GM12878 (cell line): ENCODE measurements around the gene BMAL2. TPM values are rescaled to one million over a fixed set of nuclear protein-coding genes. Genes with fewer than 3 reads are reported as not detected.

Source experiments
- ATAC-seq: fragments of 200-7000 bp; cut with Tn5 transposase; 3 replicates; pipeline ENCODE4 v1.9.1; 2020; ENCODE audit warnings: mild to moderate bottlenecking, moderate library complexity
- BruUV-seq: library from RNA; stranded (reverse); fragments of 400-500 nt; replicated peaks from 2 replicates; lab custom pipeline; 2021; lab: Mats Ljungman, UMichigan
- CTCF ChIA-PET: fragments of 300-600 bp; sonication (Branson Sonifier 250); formaldehyde crosslinking; extraction: SDS; loops from one replicate; lab custom pipeline; 2021; ENCODE audit warnings: inconsistent platforms; lab: Yijun Ruan, JAX
- POLR2A ChIA-PET: fragments of 350-600 bp; formaldehyde crosslinking; extraction: SDS; loops from one replicate; lab custom pipeline; 2021; ENCODE audit warnings: inconsistent platforms; lab: Charles Lee
- RAD21 ChIA-PET: fragments of 300-600 bp; sonication (Branson Sonifier 250); formaldehyde crosslinking; loops from one replicate; lab custom pipeline; 2023; ENCODE audit warnings: antibody characterized with exemption; ENCODE audit not compliant: unreplicated experiment; lab: Charles Lee
- SMC1A ChIA-PET: fragments of 300-600 bp; sonication (Branson Sonifier 250); formaldehyde crosslinking; loops from one replicate; lab custom pipeline; 2023; ENCODE audit not compliant: unreplicated experiment, uncharacterized antibody; lab: Charles Lee
- DNase-seq: peaks from one replicate; pipeline ENCODE4 v3.0.0-alpha.2; 2011; ENCODE audit warnings: low read depth, low spot score
- FAIRE-seq: peaks from 3 replicates; lab custom pipeline; 2011; peaks lifted over from hg19 to GRCh38; lab: Jason Lieb, UNC
- H2AFZ ChIP-seq: 2 replicates; pipeline ENCODE4 v1.6.0; 2011; ENCODE audit warnings: low read depth, low read length, control low read depth; ENCODE audit not compliant: control insufficient read depth
- H3K27ac ChIP-seq: 2 replicates; pipeline ENCODE4 v1.5.1; 2011; ENCODE audit warnings: control low read depth; ENCODE audit not compliant: control insufficient read depth, insufficient read depth
- H3K27me3 ChIP-seq, 2 experiments: replicated peaks in 1 of 2; 2 replicates each; pipeline versions ENCODE4 v1.6.0 to v1.6.1; 2011; ENCODE audit warnings: low read length in 1 of 2; ENCODE audit not compliant: control insufficient read depth in 2 of 2, insufficient read depth in 2 of 2
- H3K36me3 ChIP-seq, 2 experiments: 2 replicates each; pipeline ENCODE4 v1.5.1; 2011; ENCODE audit warnings: low read length in 1 of 2; ENCODE audit not compliant: control insufficient read depth in 2 of 2, insufficient read depth in 2 of 2
- H3K4me1 ChIP-seq: 2 replicates; pipeline ENCODE4 v1.6.1; 2011; ENCODE audit warnings: mild to moderate bottlenecking, low read length, moderate library complexity, mixed read lengths; ENCODE audit not compliant: control insufficient read depth, insufficient read depth
- H3K4me2 ChIP-seq: 2 replicates; pipeline ENCODE4 v1.6.0; 2011; ENCODE audit warnings: control low read depth; ENCODE audit not compliant: control insufficient read depth, insufficient read depth
- H3K4me3 ChIP-seq: fragments of 200-600 bp; sonication (generic); 2 replicates; pipeline ENCODE4 v1.5.1; 2016
- H3K79me2 ChIP-seq: 2 replicates; pipeline ENCODE4 v1.6.0; 2011; ENCODE audit warnings: low read length; ENCODE audit not compliant: control insufficient read depth, insufficient read depth
- H3K9ac ChIP-seq: 2 replicates; pipeline ENCODE4 v1.8.0; 2011; ENCODE audit warnings: low read length, control low read depth, mixed read lengths; ENCODE audit not compliant: control insufficient read depth, insufficient read depth
- H3K9me3 ChIP-seq: replicated peaks from 3 replicates; pipeline ENCODE4 v1.5.1; 2011; ENCODE audit warnings: mild to moderate bottlenecking, low read length; ENCODE audit not compliant: control insufficient read depth, insufficient read depth
- H4K20me1 ChIP-seq: 2 replicates; pipeline ENCODE4 v1.6.0; 2011; ENCODE audit not compliant: control insufficient read depth, insufficient read depth
- BHLHE40 ChIP-seq, 2 experiments: fragments of 450-650 bp in 1 of 2; IDR thresholded peaks; 2 replicates each; pipeline ENCODE4 v1.6.1; 2011 to 2017; ENCODE audit warnings: low read depth in 2 of 2, borderline replicate concordance in 1 of 2, improper control_type of control experiment in 1 of 2, low read length in 1 of 2, mild to moderate bottlenecking in 1 of 2
- BRCA1 ChIP-seq: IDR thresholded peaks from 2 replicates; pipeline ENCODE4 v1.6.1; 2011; ENCODE audit warnings: low read depth, low read length, improper control_type of control experiment
- CBFB ChIP-seq: IDR thresholded peaks from 2 replicates; pipeline ENCODE4 v1.6.1; 2016; ENCODE audit warnings: antibody characterized with exemption, low read depth
- CBX5 ChIP-seq: sonication (generic); IDR thresholded peaks from 2 replicates; pipeline ENCODE4 v1.6.1; 2016; ENCODE audit warnings: low read depth, moderate library complexity, mild to moderate bottlenecking, inconsistent platforms
- FOXM1 ChIP-seq: IDR thresholded peaks from 2 replicates; pipeline ENCODE4 v1.6.1; 2012; ENCODE audit warnings: low read depth, mild to moderate bottlenecking, inconsistent platforms, low read length, moderate library complexity
- HCFC1 ChIP-seq: fragments of 150-350 bp; IDR thresholded peaks from 2 replicates; pipeline ENCODE4 v1.6.1; 2014; ENCODE audit warnings: low read length
- HDGF ChIP-seq: fragments of 450-650 bp; IDR thresholded peaks from 2 replicates; pipeline ENCODE4 v1.6.1; 2016; ENCODE audit warnings: antibody characterized with exemption
- MEF2B ChIP-seq: fragments of 450-650 bp; IDR thresholded peaks from 2 replicates; pipeline ENCODE4 v1.6.1; 2018; ENCODE audit warnings: mild to moderate bottlenecking, moderate library complexity; ENCODE audit not compliant: partially characterized antibody, poor library complexity, severe bottlenecking
- MTA3 ChIP-seq: IDR thresholded peaks from 2 replicates; pipeline ENCODE4 v1.6.1; 2012; ENCODE audit warnings: low read length, inconsistent platforms, borderline replicate concordance
- NFIC ChIP-seq: IDR thresholded peaks from 2 replicates; pipeline ENCODE4 v1.6.1; 2012; ENCODE audit warnings: low read depth, mild to moderate bottlenecking, inconsistent platforms, low read length, moderate library complexity
- PAX8 ChIP-seq: fragments of 450-650 bp; IDR thresholded peaks from 2 replicates; pipeline ENCODE4 v1.6.1; 2017; ENCODE audit warnings: mild to moderate bottlenecking, moderate library complexity
- RAD21 ChIP-seq: IDR thresholded peaks from 2 replicates; pipeline ENCODE4 v1.6.1; 2011; ENCODE audit warnings: mild to moderate bottlenecking, low read depth, low read length, moderate library complexity; ENCODE audit not compliant: insufficient read depth
- SIX5 ChIP-seq: IDR thresholded peaks from 2 replicates; pipeline ENCODE4 v1.6.1; 2011; ENCODE audit warnings: mild to moderate bottlenecking, low read depth, low read length, moderate library complexity; ENCODE audit not compliant: severe bottlenecking
- SREBF1 ChIP-seq: IDR thresholded peaks from 2 replicates; pipeline ENCODE4 v1.6.1; 2012; ENCODE audit warnings: mild to moderate bottlenecking, low read length
- TARDBP ChIP-seq: IDR thresholded peaks from 2 replicates; pipeline ENCODE4 v1.6.1; 2016; ENCODE audit warnings: borderline replicate concordance
- ZNF217 ChIP-seq: fragments of 450-650 bp; IDR thresholded peaks from 2 replicates; pipeline ENCODE4 v1.6.1; 2017; ENCODE audit warnings: antibody characterized with exemption, mild to moderate bottlenecking
- ZSCAN29 ChIP-seq: fragments of 450-650 bp; IDR thresholded peaks from 2 replicates; pipeline ENCODE4 v1.6.1; 2017; ENCODE audit warnings: mild to moderate bottlenecking, moderate library complexity
- WGBS: methylation state at CpG from one replicate; pipeline ENCODE4 v1.1.6; 2016; ENCODE audit warnings: low lambda C conversion rate; ENCODE audit not compliant: insufficient replicate concordance, insufficient coverage; ENCODE audit errors: missing lambda C conversion rate; 5-methylcytosine and 5-hydroxymethylcytosine counted together
- in situ Hi-C: fragments of 300-500 bp; cut with MboI; formaldehyde crosslinking; loops from 9 replicates; pipeline ENCODE4 v1.14.3; 2018; ENCODE audit warnings: mixed read lengths
- intact Hi-C: fragments of 100-400 bp; cut with micrococcal nuclease; formaldehyde crosslinking; loops from one replicate; pipeline ENCODE4 v1.14.2; 2022; ENCODE audit not compliant: unreplicated experiment
- polyA plus RNA-seq, 11 experiments: library from polyadenylated mRNA; depleted of rRNA in 4 of 11; unstranded in 6 of 11; stranded (reverse) in 5 of 11; fragments of >200 nt; fragmentation: Nextera tagmentation in 4 of 11; fragmentation: Illumina TruSeq in 1 of 11; extraction: Ambion mirVana in 4 of 11; extraction: Trizol in 1 of 11; gene quantifications; 1 replicate in 1 of 11; 2 replicates in 10 of 11; pipeline versions ENCODE4 v1.2.1 to v1.2.3, GENCODE V29; 2011 to 2016; ENCODE audit warnings: inconsistent platforms in 2 of 11, missing spikeins in 2 of 11, low read depth in 1 of 11
- total RNA-seq, 4 experiments: library from RNA; depleted of rRNA in 3 of 4; stranded (reverse); fragments of >200 nt in 3 of 4; fragmentation: Illumina TruSeq in 1 of 4; extraction: Trizol in 1 of 4; gene quantifications; 2 replicates each; pipeline versions ENCODE4 v1.2.1 to v1.2.3, GENCODE V29; 2013 to 2021
- TF ChIP-seq, protein P1 (sequence below): fragments of 450-650 bp; IDR thresholded peaks from 2 replicates; pipeline ENCODE4 v1.6.1; 2014; ENCODE audit warnings: mild to moderate bottlenecking
- TF ChIP-seq, protein P2 (sequence below): IDR thresholded peaks from 2 replicates; pipeline ENCODE4 v1.6.1; 2011; ENCODE audit warnings: mild to moderate bottlenecking, low read depth, low read length, moderate library complexity; ENCODE audit not compliant: insufficient replicate concordance
- TF ChIP-seq, protein P3 (sequence below): fragments of 150-350 bp; IDR thresholded peaks from 2 replicates; pipeline ENCODE4 v1.6.1; 2016; ENCODE audit warnings: low read depth, low read length

BMAL2 gene
- total and polyA plus RNA-seq, 10 of the 15 experiments (the other 5 are each of a cell fraction or from before 2014, with no cell fraction given) = 7.9 to 53.6 (median 35.5) TPM

DNA sequence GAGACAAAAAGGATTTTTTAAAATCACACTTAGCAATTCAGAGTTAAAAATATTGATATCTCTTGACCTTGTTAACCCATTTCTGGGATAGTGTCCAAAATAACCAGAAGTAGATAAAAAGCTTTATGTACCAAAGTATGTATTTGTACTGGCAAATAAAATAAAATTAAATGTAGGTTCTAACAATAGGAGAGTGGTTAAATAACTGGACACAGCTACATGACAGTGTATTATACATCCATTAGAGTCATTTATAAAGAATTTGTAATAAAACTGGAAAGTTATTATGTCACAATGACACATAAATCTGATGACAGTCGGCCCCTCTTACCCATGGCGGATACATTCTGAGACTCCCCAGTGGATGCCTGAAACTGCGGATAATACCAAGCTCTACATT is 34.0 kb downstream of the BMAL2 start (continued):
- TF ChIP-seq, protein P1, sequence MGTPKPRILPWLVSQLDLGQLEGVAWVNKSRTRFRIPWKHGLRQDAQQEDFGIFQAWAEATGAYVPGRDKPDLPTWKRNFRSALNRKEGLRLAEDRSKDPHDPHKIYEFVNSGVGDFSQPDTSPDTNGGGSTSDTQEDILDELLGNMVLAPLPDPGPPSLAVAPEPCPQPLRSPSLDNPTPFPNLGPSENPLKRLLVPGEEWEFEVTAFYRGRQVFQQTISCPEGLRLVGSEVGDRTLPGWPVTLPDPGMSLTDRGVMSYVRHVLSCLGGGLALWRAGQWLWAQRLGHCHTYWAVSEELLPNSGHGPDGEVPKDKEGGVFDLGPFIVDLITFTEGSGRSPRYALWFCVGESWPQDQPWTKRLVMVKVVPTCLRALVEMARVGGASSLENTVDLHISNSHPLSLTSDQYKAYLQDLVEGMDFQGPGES = no peak
- no peak for TF ChIP-seq HCFC1
- TF ChIP-seq TARDBP = no peak
- TF ChIP-seq BHLHE40 (IDR thresholded peaks at IDR 0.05; ENCODE audit: borderline replicate concordance in 1 of 2, low read depth in 2 of 2, low read length in 1 of 2) = no peak
- TF ChIP-seq, protein P2, sequence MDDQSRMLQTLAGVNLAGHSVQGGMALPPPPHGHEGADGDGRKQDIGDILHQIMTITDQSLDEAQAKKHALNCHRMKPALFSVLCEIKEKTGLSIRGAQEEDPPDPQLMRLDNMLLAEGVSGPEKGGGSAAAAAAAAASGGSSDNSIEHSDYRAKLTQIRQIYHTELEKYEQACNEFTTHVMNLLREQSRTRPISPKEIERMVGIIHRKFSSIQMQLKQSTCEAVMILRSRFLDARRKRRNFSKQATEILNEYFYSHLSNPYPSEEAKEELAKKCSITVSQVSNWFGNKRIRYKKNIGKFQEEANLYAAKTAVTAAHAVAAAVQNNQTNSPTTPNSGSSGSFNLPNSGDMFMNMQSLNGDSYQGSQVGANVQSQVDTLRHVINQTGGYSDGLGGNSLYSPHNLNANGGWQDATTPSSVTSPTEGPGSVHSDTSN = no peak
- no peak for TF ChIP-seq RAD21
- no peak for TF ChIP-seq FOXM1

DNA sequence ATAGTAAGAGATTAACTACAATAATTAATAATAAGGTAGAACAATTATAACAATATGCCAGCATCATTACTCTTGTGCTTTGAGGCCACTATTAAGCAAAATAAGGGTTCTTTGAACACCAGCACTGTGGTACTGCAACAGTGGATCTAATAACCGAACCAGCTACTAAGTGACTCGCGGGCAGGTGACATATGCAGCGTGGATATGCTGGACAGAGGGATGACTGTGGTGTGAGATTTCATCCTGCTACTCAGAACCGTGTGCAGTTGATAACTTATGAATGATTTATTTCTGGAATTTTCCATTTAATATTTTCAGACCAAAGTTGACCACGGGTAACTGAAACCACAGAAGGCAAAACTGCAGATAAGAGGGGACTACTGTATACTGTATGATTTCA is 34.4 kb downstream of the BMAL2 start:
- Histone ChIP-seq H3K27ac (no peak overlapping the region), H4K20me1 (no peaks in the 10 kb centered on the region), H3K27me3 (no peaks in the 10 kb centered on the region), H3K4me1 (no peaks in the 10 kb centered on the region), H3K9ac (no peak overlapping the region), H3K36me3 (peaks cover 2 to 9% of the 10 kb centered on the region in 2 experiments; a peak in 3 of 4 replicates), H3K4me3 (no peak overlapping the region), H3K9me3 (no peaks in the 10 kb centered on the region; the same call in 1 of the 3 replicates), H3K4me2 (no peak overlapping the region), H3K79me2 (peaks cover 14% of the 10 kb centered on the region), H2AFZ (no peak overlapping the region)
- FAIRE-seq (no peak), ATAC-seq (no peak), DNase-seq (no peak)
- ChIA-PET POLR2A (no interaction called here), SMC1A (interaction anchor here (1.3 to 1.8 kb wide), 3 partner anchors 18 to 29 kb away, joined by 3 to 7 read pairs (median 4); no protein-coding TSS in a partner anchor), RAD21 (no interaction called here), CTCF (interaction anchor here (1.0 to 1.4 kb wide), 2 partner anchors 15 to 43 kb away, joined by 3 read pairs; no protein-coding TSS in a partner anchor)
- in situ Hi-C loops = no loop called here
- 83% methylated on average over 6 of the region's 6 CpGs for WGBS
- intact Hi-C loops = no loop called here
- BruUV-seq = no TSS peak
- TF ChIP-seq ZNF217 (no peak), ZSCAN29 (no peak), BHLHE40 (IDR thresholded peaks at IDR 0.05; ENCODE audit: borderline replicate concordance in 1 of 2, low read depth in 2 of 2, low read length in 1 of 2) (no peak), CBFB (no peak), SREBF1 (no peak), NFIC (no peak), BRCA1 (no peak), SIX5 (no peak), HDGF (no peak), MEF2B (no peak), CBX5 (no peak), MTA3 (no peak), PAX8 (no peak)
- TF ChIP-seq, protein P3, sequence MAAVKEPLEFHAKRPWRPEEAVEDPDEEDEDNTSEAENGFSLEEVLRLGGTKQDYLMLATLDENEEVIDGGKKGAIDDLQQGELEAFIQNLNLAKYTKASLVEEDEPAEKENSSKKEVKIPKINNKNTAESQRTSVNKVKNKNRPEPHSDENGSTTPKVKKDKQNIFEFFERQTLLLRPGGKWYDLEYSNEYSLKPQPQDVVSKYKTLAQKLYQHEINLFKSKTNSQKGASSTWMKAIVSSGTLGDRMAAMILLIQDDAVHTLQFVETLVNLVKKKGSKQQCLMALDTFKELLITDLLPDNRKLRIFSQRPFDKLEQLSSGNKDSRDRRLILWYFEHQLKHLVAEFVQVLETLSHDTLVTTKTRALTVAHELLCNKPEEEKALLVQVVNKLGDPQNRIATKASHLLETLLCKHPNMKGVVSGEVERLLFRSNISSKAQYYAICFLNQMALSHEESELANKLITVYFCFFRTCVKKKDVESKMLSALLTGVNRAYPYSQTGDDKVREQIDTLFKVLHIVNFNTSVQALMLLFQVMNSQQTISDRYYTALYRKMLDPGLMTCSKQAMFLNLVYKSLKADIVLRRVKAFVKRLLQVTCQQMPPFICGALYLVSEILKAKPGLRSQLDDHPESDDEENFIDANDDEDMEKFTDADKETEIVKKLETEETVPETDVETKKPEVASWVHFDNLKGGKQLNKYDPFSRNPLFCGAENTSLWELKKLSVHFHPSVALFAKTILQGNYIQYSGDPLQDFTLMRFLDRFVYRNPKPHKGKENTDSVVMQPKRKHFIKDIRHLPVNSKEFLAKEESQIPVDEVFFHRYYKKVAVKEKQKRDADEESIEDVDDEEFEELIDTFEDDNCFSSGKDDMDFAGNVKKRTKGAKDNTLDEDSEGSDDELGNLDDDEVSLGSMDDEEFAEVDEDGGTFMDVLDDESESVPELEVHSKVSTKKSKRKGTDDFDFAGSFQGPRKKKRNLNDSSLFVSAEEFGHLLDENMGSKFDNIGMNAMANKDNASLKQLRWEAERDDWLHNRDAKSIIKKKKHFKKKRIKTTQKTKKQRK = no peak
